HEK293 (cell line): Measurements from ENCODE around the gene EIF2B2.
A peak's percentile ranks its signal among the peaks of the same experiment; 100 is the strongest.

ENCODE experiments used
- AEBP2 ChIP-seq: fragments of 450-650 bp; formaldehyde crosslinking; IDR thresholded peaks from 2 replicates; pipeline ENCODE4 v1.5.1; 2016; ENCODE audit warnings: missing biosample characterization, missing genetic modification characterization, borderline replicate concordance
- EGR2 ChIP-seq: fragments of 450-650 bp; formaldehyde crosslinking; IDR thresholded peaks from 2 replicates; pipeline ENCODE4 v1.5.1; 2016; ENCODE audit warnings: low read depth, missing biosample characterization, missing genetic modification characterization
- GFI1B ChIP-seq: fragments of 450-650 bp; formaldehyde crosslinking; IDR thresholded peaks from 2 replicates; pipeline ENCODE4 v1.5.1; 2016; ENCODE audit warnings: missing biosample characterization, missing genetic modification characterization
- GLIS1 ChIP-seq: fragments of 450-650 bp; formaldehyde crosslinking; IDR thresholded peaks from 2 replicates; pipeline ENCODE4 v1.5.1; 2016; ENCODE audit warnings: missing biosample characterization, missing genetic modification characterization
- GLIS2 ChIP-seq: fragments of 450-650 bp; formaldehyde crosslinking; IDR thresholded peaks from 2 replicates; pipeline ENCODE4 v1.5.1; 2016; ENCODE audit warnings: missing biosample characterization, missing genetic modification characterization
- IKZF3 ChIP-seq: fragments of 450-650 bp; IDR thresholded peaks from 2 replicates; pipeline ENCODE4 v1.5.0; 2018; ENCODE audit warnings: missing biosample characterization, mild to moderate bottlenecking, missing genetic modification characterization, moderate library complexity
- KLF10 ChIP-seq: fragments of 450-650 bp; IDR thresholded peaks from 2 replicates; pipeline ENCODE4 v1.5.1; 2018; ENCODE audit warnings: missing biosample characterization, mild to moderate bottlenecking, missing genetic modification characterization
- KLF17 ChIP-seq: fragments of 450-650 bp; formaldehyde crosslinking; IDR thresholded peaks from 2 replicates; pipeline ENCODE4 v1.5.1; 2016; ENCODE audit warnings: missing biosample characterization, missing genetic modification characterization
- PRDM1 ChIP-seq: fragments of 450-650 bp; formaldehyde crosslinking; IDR thresholded peaks from 2 replicates; pipeline ENCODE4; 2016; ENCODE audit warnings: missing biosample characterization, missing genetic modification characterization
- REPIN1 ChIP-seq: fragments of 450-650 bp; formaldehyde crosslinking; IDR thresholded peaks from 2 replicates; pipeline ENCODE4 v1.5.1; 2017; ENCODE audit warnings: missing biosample characterization, missing genetic modification characterization, low read depth
- SP7 ChIP-seq: fragments of 450-650 bp; formaldehyde crosslinking; IDR thresholded peaks from 2 replicates; pipeline ENCODE4 v1.5.1; 2016; ENCODE audit warnings: missing biosample characterization, missing genetic modification characterization
- TRIM28 ChIP-seq: IDR thresholded peaks from 2 replicates; pipeline ENCODE4 v1.6.1; 2011; ENCODE audit warnings: low read length, control low read depth, borderline replicate concordance
- ZBTB20 ChIP-seq: fragments of 450-650 bp; formaldehyde crosslinking; IDR thresholded peaks from 2 replicates; pipeline ENCODE4 v1.5.1; 2016; ENCODE audit warnings: missing biosample characterization, missing genetic modification characterization
- ZBTB48 ChIP-seq: fragments of 450-650 bp; formaldehyde crosslinking; IDR thresholded peaks from 2 replicates; pipeline ENCODE4 v1.5.1; 2016; ENCODE audit warnings: missing biosample characterization, missing genetic modification characterization
- ZBTB6 ChIP-seq: fragments of 450-650 bp; formaldehyde crosslinking; IDR thresholded peaks from 2 replicates; pipeline ENCODE4 v1.5.1; 2017; ENCODE audit warnings: missing biosample characterization, missing genetic modification characterization
- ZEB2 ChIP-seq: fragments of 450-650 bp; formaldehyde crosslinking; IDR thresholded peaks from 2 replicates; pipeline ENCODE4 v1.5.1; 2016; ENCODE audit warnings: missing biosample characterization, missing genetic modification characterization
- ZFHX2 ChIP-seq: fragments of 450-650 bp; formaldehyde crosslinking; conservative IDR thresholded peaks from 2 replicates; pipeline ENCODE4 v1.5.1; 2016; ENCODE audit warnings: missing biosample characterization, missing genetic modification characterization
- ZNF184 ChIP-seq: fragments of 450-650 bp; IDR thresholded peaks from 2 replicates; pipeline ENCODE4 v1.5.1; 2018; ENCODE audit warnings: missing biosample characterization, mild to moderate bottlenecking, missing genetic modification characterization
- ZNF2 ChIP-seq: fragments of 450-650 bp; formaldehyde crosslinking; IDR thresholded peaks from 2 replicates; pipeline ENCODE4 v1.5.1; 2016; ENCODE audit warnings: missing biosample characterization, missing genetic modification characterization
- ZNF221 ChIP-seq: fragments of 450-650 bp; formaldehyde crosslinking; IDR thresholded peaks from 2 replicates; pipeline ENCODE4 v1.5.1; 2017; ENCODE audit warnings: missing biosample characterization, missing genetic modification characterization, borderline replicate concordance
- ZNF280C ChIP-seq: fragments of 450-650 bp; formaldehyde crosslinking; IDR thresholded peaks from 2 replicates; pipeline ENCODE4 v1.5.1; 2016; ENCODE audit warnings: missing biosample characterization, missing genetic modification characterization
- ZNF335 ChIP-seq: fragments of 450-650 bp; formaldehyde crosslinking; conservative IDR thresholded peaks from 2 replicates; pipeline ENCODE4 v1.5.1; 2016; ENCODE audit warnings: missing biosample characterization, missing genetic modification characterization
- ZNF341 ChIP-seq: fragments of 450-650 bp; formaldehyde crosslinking; IDR thresholded peaks from 2 replicates; pipeline ENCODE4; 2016; ENCODE audit warnings: low read depth, missing biosample characterization, missing genetic modification characterization
- ZNF423 ChIP-seq: fragments of 450-650 bp; formaldehyde crosslinking; IDR thresholded peaks from 2 replicates; pipeline ENCODE4 v1.5.1; 2016; ENCODE audit warnings: missing biosample characterization, missing genetic modification characterization
- ZNF48 ChIP-seq: fragments of 450-650 bp; formaldehyde crosslinking; IDR thresholded peaks from 2 replicates; pipeline ENCODE4 v1.5.1; 2016; ENCODE audit warnings: missing biosample characterization, missing genetic modification characterization
- ZNF560 ChIP-seq: fragments of 450-650 bp; formaldehyde crosslinking; IDR thresholded peaks from 2 replicates; pipeline ENCODE4 v1.5.1; 2017; ENCODE audit warnings: missing biosample characterization, missing genetic modification characterization, borderline replicate concordance
- ZNF571 ChIP-seq: fragments of 450-650 bp; formaldehyde crosslinking; IDR thresholded peaks from 2 replicates; pipeline ENCODE4 v1.5.0; 2017; ENCODE audit warnings: missing biosample characterization, missing genetic modification characterization
- ZNF626 ChIP-seq: fragments of 450-650 bp; sonication (Bioruptor Pico); formaldehyde crosslinking; IDR thresholded peaks from 2 replicates; pipeline ENCODE4 v1.5.1; 2018; ENCODE audit warnings: missing biosample characterization, missing genetic modification characterization, inconsistent platforms
- ZNF654 ChIP-seq: fragments of 450-650 bp; formaldehyde crosslinking; IDR thresholded peaks from 2 replicates; pipeline ENCODE4 v1.5.1; 2016; ENCODE audit warnings: low read depth, missing biosample characterization, missing genetic modification characterization
- ZNF658 ChIP-seq: fragments of 450-650 bp; formaldehyde crosslinking; IDR thresholded peaks from 2 replicates; pipeline ENCODE4; 2016; ENCODE audit warnings: missing biosample characterization, missing genetic modification characterization
- ZNF664 ChIP-seq: fragments of 450-650 bp; formaldehyde crosslinking; IDR thresholded peaks from 2 replicates; pipeline ENCODE4 v1.5.1; 2016; ENCODE audit warnings: missing biosample characterization, missing genetic modification characterization
- ZNF692 ChIP-seq: fragments of 450-650 bp; formaldehyde crosslinking; IDR thresholded peaks from 2 replicates; pipeline ENCODE4 v1.5.1; 2016; ENCODE audit warnings: missing biosample characterization, missing genetic modification characterization
- ZNF792 ChIP-seq: fragments of 450-650 bp; formaldehyde crosslinking; IDR thresholded peaks from 2 replicates; pipeline ENCODE4 v1.5.1; 2016; ENCODE audit warnings: missing biosample characterization, missing genetic modification characterization
- ZSCAN16 ChIP-seq: fragments of 450-650 bp; formaldehyde crosslinking; IDR thresholded peaks from 2 replicates; pipeline ENCODE4 v1.5.1; 2016; ENCODE audit warnings: missing biosample characterization, missing genetic modification characterization
- ZSCAN30 ChIP-seq: fragments of 450-650 bp; IDR thresholded peaks from 2 replicates; pipeline ENCODE4 v1.5.1; 2018; ENCODE audit warnings: missing biosample characterization, mild to moderate bottlenecking, missing genetic modification characterization, moderate library complexity

EIF2B2 gene

GRCh38 chr14:74954232-74954946, 48.3 kb upstream of the EIF2B2 start (continued):
- no peak for TF ChIP-seq ZNF571 (tag by site-specific recombination)
- no peak for TF ChIP-seq ZNF2 (tag by site-specific recombination)
- no peak for TF ChIP-seq REPIN1 (tag by site-specific recombination)
- peak; percentile 86 for TF ChIP-seq TRIM28
- TF ChIP-seq AEBP2, result no peak
- TF ChIP-seq ZNF626 (tag by site-specific recombination), result no peak
- no peak for TF ChIP-seq ZNF560 (tag by site-specific recombination)
- TF ChIP-seq ZNF280C, result no peak
- TF ChIP-seq SP7 (tag by site-specific recombination), result 0 out of 2 replicates have a peak, but pooled peaks have one; percentile 36
- peak; percentile 55; the same call in 1 of the 2 replicates for TF ChIP-seq ZSCAN30 (tag by site-specific recombination)
- no peak for TF ChIP-seq ZNF792
- peak; percentile 92 for TF ChIP-seq GLIS1
- peak; percentile 45; the same call in 1 of the 2 replicates for TF ChIP-seq ZBTB48 (tag by site-specific recombination)
- TF ChIP-seq ZNF692 (tag by site-specific recombination), result peak; percentile 84
- TF ChIP-seq ZNF654 (tag by site-specific recombination), result no peak
- TF ChIP-seq EGR2, result peak; percentile 25; the same call in 1 of the 2 replicates
- peak; percentile 84 for TF ChIP-seq GLIS2 (tag by site-specific recombination)
- no peak for TF ChIP-seq ZBTB6 (tag by site-specific recombination)
- TF ChIP-seq ZNF221 (tag by site-specific recombination), result no peak
- TF ChIP-seq ZNF184 (tag by site-specific recombination), result 0 out of 2 replicates have a peak, but pooled peaks have one; percentile 57
- TF ChIP-seq ZBTB20 (tag by site-specific recombination), result peak; percentile 53; the same call in 1 of the 2 replicates
- TF ChIP-seq GFI1B (tag by site-specific recombination), result no peak
- peak; percentile 78 for TF ChIP-seq KLF10
- peak; percentile 71 for TF ChIP-seq ZFHX2 (tag by site-specific recombination)
- TF ChIP-seq ZNF48 (tag by site-specific recombination), result no peak
- TF ChIP-seq ZNF341, result peak; percentile 75
- TF ChIP-seq ZNF658 (tag by site-specific recombination), result no peak
- TF ChIP-seq ZSCAN16 (tag by site-specific recombination), result no peak
- TF ChIP-seq PRDM1 (tag by site-specific recombination), result no peak
- TF ChIP-seq IKZF3, result peak; percentile 76; the same call in 1 of the 2 replicates
- peak; percentile 94 for TF ChIP-seq ZNF423 (tag by site-specific recombination)
- peak; percentile 40; the same call in 1 of the 2 replicates for TF ChIP-seq KLF17 (tag by site-specific recombination)
- TF ChIP-seq ZNF664, result no peak
- peak; percentile 25 for TF ChIP-seq ZNF335
- TF ChIP-seq ZEB2 (tag by site-specific recombination), result no peak
